Measurements from ENCODE around the gene BBS2.

Gene BBS2, protein sequence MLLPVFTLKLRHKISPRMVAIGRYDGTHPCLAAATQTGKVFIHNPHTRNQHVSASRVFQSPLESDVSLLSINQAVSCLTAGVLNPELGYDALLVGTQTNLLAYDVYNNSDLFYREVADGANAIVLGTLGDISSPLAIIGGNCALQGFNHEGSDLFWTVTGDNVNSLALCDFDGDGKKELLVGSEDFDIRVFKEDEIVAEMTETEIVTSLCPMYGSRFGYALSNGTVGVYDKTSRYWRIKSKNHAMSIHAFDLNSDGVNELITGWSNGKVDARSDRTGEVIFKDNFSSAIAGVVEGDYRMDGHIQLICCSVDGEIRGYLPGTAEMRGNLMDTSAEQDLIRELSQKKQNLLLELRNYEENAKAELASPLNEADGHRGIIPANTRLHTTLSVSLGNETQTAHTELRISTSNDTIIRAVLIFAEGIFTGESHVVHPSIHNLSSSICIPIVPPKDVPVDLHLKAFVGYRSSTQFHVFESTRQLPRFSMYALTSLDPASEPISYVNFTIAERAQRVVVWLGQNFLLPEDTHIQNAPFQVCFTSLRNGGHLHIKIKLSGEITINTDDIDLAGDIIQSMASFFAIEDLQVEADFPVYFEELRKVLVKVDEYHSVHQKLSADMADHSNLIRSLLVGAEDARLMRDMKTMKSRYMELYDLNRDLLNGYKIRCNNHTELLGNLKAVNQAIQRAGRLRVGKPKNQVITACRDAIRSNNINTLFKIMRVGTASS

DNA sequence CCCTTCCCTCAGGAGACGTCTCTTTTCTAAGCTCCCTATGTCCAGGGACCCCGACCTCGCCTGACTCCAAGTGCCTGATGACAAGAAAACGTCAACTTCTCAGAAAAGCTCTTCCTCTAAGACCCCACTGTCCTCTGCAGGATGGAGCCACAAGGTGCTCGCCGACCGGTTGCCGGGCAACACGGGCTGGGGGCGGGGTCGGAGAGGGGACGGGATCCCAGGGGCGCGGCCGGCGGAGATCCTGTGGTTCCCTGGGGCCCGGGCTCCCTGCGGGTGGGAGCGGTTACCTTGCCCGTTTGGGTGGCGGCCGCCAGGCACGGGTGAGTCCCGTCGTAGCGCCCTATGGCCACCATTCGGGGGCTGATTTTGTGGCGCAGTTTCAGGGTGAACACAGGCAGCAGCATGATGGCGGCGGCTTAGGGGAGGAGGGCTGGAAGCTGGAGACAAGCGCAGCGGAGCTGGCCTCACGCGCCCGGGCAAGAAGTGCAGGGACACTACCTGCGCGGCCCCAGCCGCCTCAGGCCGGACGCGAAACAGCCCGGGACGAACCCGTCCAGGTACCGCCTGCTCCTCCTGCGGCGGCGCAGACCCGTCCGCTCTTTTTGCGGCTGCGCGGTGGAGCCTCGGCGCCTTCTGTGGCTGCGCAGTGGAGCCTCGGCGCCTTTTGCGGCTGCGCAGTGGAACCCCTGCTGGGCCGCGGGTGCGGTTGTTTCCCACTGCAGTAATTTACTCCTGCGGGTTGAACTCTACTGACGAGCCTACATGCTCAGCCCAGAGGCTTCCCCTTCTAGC is at the start of gene BBS2:
Gene BBS2 (minus strand): TSS at position 566 of the 792 bp plus-strand sequence. CDS start 162 bp downstream, at position 404.
- FAIRE-seq = peak; percentile 32
- peak; percentile 70 for DNase-seq (ENCODE audit: low spot score)

DNA sequence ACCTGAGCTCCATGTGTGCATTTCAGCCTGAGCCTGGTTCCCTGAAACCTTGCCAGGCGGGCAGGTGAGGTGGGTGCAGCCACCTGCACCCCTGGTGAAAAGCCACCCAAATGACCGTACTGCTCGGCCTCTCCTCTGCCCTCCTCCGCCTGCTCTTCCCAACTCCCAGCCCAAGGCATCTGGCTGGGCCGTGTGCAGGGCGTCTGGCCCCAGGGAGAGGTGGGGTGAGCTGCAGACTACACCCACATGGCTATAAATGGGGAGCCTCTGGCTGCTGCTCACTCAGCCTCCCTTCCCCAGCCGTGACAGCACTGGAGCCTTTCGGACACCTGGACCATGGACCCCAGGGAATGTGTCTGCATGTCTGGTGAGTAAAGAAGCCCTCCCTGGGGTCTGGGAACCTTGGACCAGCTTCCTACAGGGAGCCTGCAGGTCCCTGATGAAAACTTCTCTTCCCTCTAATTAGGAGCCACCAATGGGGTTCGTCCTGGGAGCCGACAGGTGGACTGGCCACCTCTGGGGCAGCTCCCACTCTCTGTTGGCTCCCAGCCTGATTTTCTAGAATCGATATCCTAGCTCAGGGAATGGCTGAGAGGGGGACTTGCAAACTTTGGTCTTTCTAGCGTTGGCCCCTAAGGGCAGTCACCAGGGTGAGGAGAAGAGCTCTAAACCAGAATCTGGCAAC is 45.1 kb upstream of the BBS2 start, which contains the start of gene MT4:
Gene MT4 (plus strand): TSS at position 281 of the 685 bp plus-strand sequence. CDS start 56 bp downstream, at position 337.
- FAIRE-seq (no peak), DNase-seq (ENCODE audit: low spot score) (no peak)

DNA sequence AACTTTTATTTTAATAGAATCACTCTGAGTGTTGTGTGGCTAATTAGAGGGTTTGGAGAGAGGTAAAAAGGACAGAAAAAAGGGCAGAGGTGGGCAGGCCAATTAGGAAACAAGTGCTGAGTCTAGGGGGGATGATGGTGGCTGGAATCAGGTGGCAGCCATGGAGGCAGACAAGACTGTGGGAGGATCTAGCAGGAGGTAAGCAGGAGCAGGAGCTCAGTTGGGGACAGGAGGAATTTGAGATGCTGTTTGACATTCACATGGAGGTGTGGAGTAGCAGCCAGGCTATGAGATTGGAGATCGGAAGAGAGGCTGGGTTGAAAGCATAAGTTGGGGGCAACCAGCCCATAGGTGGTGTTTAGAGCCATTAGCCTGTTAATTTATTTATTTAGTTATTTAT is 41.3 kb upstream of the BBS2 start:
- FAIRE-seq (no peak), DNase-seq (ENCODE audit: low spot score) (no peak)

DNA sequence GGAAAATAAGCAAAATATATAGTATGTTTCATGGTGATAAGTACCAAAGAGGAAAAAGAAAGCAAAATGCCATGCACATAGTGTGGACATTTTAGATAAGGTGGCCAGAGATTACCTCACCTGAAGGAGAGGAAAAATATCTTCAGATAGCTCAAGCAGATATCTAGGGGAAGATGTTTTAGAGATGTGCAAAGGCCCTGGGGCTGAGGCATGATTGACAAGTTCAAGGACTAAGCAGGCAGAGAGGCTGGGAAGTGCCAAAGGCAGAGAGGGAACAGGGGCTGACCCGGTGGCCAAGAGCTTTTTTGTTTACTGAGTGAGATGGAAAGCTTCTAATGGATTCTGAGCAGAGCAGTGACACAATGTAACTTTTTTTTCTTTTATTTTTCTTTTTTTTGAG is 40.6 kb upstream of the BBS2 start:
- FAIRE-seq = no peak

DNA sequence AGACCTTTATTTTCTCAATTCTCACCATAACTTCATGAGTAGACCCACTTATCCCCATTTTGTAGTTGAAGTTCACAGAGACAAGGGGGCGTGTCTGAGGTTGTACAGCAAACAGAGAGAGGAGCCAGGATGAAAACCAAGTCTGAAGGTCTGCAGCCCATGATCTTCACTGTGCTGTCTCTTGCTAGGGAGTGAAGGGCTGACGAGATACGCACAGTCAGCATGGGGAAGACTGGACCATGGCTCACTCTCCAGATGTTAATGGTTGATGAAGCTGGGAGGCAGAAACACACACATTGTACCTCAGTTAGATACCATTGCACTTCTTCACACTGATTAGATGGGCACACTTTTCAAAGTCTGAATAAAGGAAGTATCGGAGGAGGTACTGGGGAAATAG is 39.3 kb upstream of the BBS2 start:
- no peak for DNase-seq (ENCODE audit: low spot score)

More for the DNA sequence above, 40.6 kb upstream of the BBS2 start:
- no peak for DNase-seq (ENCODE audit: low spot score)

DNA sequence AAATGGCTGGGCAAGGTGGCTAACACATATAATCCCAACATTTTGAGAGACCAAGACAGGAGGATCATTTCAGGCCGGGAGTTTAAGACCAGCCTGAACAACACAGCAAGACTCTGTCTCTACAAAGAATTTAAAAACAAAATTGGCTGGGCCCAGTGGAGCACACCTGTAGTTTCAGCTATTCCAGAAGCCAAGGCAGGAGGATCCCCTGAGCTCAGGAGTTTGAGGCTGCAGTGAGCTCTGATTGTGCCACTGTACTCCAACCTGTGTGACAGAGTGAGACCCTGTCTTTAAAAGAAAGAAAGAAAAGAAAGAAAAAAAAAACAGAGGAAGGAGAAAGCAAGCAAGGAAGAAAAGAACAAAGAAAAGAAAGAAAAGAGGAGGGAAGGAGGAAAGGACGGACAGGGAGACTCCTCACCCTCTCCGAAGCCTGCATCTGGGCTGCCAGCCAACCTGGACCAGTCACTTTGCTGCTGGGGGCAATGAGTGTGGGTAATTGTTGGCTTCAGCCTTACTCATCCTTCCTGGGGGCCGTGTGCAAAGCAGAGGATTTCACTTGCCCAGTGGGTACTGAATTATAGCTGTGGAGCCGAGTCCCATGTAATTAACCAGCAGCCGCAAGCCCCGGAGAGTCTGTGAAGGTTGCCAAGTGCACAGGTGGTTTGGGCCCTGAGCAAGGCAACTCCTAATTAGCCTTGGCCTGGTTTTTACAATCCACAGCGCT is 38.4 kb upstream of the BBS2 start:
- FAIRE-seq (peak; percentile 79), DNase-seq (ENCODE audit: low spot score) (peak; percentile 70)

More for the DNA sequence above, 39.3 kb upstream of the BBS2 start:
- no peak for FAIRE-seq

DNA sequence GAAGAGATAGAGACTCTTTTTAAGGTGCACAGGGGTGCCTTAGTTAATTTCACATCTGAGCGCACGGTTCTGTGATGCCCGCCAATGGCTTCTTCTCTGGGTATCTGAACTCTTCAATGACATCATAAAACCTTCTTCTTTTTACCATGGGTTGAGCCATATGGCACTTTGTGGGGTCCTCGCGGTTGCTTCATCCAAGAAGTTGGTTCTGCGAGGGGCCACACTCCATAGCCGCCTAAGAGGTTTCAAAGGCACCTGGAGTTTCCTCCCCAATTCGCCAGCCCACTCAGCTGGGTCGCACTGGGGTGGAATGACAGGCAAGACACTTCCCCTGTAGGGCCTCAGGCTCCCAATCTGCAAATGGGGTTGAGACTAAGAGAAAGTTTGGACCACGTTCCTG is 34.6 kb upstream of the BBS2 start:
- no peak for FAIRE-seq
- no peak for DNase-seq (ENCODE audit: low spot score)

DNA sequence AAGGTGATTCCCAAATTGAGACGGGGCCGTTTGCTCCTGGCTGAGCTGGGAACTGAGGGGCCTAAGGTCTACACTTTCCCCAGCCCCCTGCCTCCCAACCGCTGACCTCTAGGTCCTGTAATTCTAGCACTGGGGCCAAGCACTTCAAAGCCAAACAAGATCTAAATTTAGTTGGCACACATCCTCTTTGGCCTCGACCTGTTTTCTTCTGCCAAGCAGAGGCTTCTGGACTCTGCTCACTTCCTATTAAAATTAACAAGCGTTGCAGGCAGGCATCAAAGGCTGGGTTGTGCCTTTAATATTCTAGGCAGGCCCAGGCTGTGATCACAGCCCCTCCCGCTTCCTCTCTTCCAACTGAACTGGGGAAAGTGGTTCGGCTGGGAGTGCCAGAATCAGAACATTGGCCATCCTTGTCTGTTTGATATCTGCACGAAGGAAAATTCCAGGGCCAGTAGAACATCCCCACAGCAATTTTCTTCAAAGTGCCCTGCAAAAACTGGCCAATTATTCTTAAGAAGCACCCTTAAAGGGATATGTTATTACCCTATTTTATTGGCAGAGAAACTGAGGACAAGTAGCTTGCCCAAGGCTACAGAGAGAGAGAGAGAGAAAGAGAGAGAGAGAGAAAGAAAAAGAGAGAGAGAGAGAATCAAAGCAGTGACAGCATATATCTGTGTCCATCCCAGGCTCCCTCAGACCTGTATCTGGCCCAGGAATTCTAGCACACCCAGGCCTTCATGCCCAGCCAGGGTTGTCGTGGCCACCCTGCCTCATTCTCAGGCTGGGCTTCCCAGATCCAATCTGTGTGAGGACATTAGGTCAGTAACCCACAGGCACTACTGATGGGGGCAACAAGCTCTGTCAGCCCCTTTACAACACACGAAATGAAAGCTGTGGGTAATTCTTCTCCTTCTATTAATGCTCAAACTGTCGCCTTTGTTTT is 32.2 kb upstream of the BBS2 start:
- no peak for FAIRE-seq
- no peak for DNase-seq (ENCODE audit: low spot score)

DNA sequence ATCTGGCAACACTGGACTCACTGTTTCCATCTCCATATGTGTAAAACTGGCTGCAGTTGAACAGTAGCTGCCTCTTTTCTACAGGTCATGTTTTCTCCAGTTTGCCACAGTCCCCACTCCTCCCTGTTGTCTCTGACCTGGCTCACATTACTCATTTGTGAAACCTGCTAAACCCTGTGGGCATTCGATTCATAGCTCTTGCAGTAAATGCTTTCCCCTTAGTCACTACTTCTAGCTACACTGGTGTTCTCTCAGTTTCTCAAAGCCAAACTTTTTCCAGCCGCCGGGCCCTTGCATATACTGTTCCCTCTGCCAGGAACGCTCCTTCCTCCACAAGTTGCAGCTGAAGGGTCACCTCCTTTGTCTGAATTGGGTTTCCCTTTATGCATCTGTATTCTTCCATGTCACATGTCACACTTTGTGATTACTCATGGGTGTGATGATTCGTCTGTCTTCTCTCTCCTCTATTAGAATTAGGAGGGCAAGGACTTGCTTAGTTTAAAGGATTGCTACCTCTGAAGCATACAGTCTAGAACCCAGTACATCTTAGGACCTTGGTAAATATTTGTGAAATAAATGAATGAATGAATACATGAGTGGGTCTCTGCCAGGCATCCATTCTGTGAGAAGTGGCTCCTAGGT is 30.0 kb upstream of the BBS2 start:
- no peak for FAIRE-seq
- no peak for DNase-seq (ENCODE audit: low spot score)

DNA sequence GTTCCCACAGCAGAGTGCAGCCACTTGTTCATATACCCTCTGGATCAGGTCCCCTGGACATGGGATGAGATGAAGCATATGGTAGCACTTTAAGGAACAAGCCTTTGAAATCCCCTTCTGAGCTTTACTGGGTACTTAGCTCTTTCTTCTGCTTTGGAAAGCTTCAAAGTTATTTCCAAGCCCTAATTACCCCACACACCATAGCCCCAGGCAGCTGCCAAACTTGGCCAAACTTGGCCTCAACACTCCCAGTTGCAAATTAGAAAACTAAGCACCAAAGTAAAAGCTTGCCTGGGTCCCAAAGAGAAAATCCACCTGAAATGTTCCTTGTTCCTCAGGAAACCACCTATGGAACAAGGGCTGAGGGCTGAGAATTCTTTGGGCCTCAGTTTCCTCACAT is 29.3 kb upstream of the BBS2 start:
- FAIRE-seq (no peak), DNase-seq (ENCODE audit: low spot score) (no peak)

DNA sequence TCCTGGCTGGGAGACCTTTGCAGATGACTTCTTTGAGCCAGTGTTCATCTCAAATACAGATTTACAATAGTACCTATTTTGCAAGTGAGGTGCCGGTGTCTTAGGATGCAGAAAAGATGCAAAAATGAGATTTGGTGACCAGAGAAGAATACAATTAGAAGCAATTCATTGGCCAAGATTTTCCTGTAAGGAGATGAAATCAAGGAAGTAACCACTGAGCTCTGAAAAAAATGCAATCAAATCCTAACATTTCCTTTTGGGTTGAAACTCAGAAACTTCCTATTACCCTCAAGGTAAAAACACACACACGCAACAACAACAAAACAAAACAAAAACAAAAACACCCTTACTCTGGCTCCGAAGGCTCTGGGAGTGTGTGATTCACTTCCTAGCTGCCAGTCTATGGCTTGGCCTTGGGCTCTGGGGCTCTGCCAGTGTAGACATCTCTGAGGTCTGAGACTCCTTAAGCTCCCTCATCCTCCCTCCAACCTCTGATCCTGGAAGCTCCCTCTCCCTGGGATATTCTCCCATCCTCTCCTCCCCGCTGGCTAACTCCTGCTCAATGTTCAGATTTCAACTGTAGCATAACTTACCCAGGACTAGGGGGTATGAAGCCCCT is 28.2 kb upstream of the BBS2 start:
- DNase-seq (ENCODE audit: low spot score) (no peak), FAIRE-seq (no peak)

DNA sequence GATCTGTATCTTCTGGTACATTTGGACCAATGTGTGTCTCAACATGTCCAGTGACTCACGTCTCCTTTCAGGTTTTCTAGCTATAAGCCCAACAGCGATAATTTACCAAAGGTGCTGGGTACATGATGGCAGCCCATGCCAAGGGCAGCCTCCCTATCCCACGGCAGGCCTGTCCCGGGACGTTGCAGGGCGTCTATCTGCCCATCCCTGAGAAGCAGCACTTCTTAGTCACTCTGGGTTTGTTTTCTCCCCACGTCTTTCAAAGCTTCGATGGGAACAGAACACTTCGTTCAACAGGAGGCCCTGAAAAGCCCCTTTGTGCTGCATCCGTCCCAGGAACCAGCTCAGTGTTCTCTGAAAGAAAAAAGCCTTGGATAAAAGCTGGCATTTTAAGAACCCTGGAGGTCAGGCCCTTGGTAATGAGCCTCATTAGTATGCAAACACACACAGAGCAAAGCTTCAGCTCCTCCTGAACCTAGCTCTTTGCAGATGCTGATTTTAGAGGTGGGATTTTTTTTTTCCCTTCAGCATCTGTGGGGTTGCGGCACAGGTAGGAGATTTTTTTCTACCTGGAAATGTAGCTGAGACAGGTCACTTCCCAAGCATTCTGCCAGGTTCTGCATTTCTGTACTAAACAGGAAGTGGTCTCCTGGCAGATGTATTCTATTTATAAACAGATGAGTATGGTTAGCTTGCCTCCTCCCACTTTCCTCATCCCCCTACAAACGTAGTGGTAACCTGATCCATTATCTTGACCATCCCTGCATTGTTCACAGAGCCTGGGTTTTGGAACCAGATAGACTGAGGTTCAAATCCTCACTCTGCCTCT is 27.5 kb upstream of the BBS2 start:
- no peak for DNase-seq (ENCODE audit: low spot score)
- FAIRE-seq = no peak

DNA sequence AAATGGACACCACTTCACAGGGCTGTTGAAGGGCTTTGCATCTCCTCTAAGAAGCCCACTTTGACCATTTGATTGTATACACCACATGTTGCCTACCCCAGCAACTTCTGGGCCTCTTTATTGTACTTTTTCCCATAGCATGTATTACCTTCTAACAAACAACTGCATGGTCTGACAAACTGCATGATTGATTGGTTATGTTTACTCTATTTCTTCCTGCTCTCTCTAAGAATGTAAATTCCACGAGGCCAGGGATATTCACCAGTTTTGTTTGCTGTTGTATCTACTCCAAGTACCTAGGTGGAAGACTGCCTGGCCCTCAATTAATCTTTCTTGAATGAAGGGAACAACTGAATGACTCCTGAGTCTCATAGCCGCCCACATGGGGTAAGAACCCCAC is 22.2 kb upstream of the BBS2 start:
- DNase-seq (ENCODE audit: low spot score) (no peak), FAIRE-seq (no peak)

DNA sequence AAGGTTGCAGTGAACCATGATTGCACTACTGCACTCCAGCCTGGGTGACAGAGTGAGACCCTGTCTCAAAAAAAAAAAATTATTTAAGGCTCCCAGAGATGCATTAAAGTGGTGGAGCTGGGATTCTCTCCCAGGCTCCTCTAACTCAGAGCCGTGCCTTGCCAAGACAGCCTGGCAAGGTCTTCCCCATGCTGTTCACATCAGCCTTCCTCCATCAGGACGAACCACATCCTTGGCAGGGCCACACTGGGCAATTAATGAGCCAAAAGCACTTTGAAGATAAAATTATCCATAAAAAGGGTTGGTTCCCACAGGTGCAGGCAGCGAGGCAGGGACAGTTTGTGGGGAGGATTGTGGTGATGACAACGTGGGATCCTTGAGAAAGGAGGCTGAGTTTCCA is 19.8 kb upstream of the BBS2 start:
- no peak for DNase-seq (ENCODE audit: low spot score)
- FAIRE-seq = no peak

DNA sequence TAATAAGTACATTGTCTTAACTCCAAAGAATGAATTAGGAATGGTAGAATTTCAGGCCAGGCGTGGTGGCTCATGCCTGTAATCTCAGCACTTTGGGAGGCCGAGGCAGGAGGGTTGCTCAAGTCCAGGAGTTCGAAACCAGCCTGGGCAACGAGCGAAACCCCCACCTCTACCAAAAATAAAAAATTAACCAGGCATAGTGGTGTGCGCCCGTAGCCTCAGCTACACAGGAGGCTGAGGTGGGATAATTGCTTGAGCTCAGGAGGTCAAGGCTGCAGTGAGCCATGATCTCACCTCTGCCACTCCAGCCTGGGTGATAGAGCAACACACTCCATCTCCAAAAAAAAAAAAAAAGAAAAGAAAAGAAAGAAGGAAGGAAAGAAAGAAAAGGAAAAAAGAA is 18.5 kb upstream of the BBS2 start:
- no peak for FAIRE-seq

DNA sequence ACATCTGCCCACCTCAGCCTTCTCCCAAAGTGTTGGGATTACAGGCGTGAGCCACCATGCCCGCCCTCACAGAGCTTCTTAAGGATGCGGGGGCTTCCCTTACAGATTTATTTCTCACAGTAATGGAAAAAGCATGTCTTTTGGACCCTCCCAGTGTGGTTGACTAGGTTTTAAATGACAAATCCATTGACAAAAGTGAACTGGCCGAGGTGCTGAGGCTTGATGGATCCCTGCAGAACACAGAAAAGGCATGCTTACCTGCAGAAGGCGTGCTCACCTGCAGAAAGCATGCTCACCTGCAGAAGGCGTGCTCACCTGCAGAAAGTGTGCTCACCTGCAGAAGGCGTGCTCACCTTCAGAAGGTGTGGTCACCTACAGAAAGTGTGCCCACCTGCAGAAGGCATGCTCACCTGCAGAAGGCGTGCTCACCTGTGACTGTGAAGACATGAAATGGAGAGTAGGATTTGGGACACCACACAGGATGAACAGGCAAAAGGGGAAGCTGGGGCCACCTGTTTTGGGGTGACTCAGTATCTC is 15.1 kb upstream of the BBS2 start:
- FAIRE-seq (no peak), DNase-seq (ENCODE audit: low spot score) (no peak)

More for the DNA sequence above, 18.5 kb upstream of the BBS2 start:
- no peak for DNase-seq (ENCODE audit: low spot score)

DNA sequence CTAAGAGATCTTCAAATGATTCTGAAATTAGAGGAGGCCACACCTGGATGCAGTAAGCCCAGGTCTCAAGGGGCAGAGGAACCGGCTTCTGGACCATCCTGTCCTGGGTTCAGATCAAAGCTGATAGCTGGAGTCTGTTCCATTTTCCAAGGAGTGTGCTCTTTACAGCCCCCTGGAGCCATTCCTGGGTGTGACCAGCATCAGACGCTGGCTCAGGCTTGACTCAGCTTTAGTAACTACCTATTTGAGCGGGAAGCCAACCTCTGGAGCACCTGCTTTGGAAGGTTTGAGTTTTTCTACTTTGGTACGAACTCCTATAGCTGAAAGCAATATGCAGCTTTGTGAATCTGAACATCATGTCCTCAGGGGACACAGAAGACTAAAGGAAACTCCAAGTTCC is 12.9 kb upstream of the BBS2 start:
- DNase-seq (ENCODE audit: low spot score) (no peak), FAIRE-seq (no peak)

Data from RCC 7860 (cell line).